SH-SY5Y (cell line): ENCODE results near the gene CAPS2.

ENCODE experiments used
- GATA2 ChIP-seq: IDR thresholded peaks from 2 replicates; pipeline ENCODE4 v1.6.1; 2011; ENCODE audit warnings: mild to moderate bottlenecking, low read depth, low read length
- GATA3 ChIP-seq: IDR thresholded peaks from 2 replicates; pipeline ENCODE4 v1.6.1; 2011; ENCODE audit warnings: low read depth, mild to moderate bottlenecking, low read length, moderate library complexity

The CAPS2 gene

GRCh38 chr12:75329918-75330826 lies at the start of gene CAPS2:
Gene CAPS2, minus strand, starts transcription at chr12:75330324. Its CDS starts 3,826 bp downstream, at chr12:75326498.
- TF ChIP-seq GATA2 (peak; percentile 16; the same call in 1 of the 2 replicates), GATA3 (no peak)

- TF ChIP-seq GATA3, result no peak
- no peak for TF ChIP-seq GATA2
Measured at GRCh38 chr12:75378354-75378753, 48.2 kb upstream of the CAPS2 start.

GRCh38 chr12:75374971-75375370 lies 44.8 kb upstream of the CAPS2 start:
- no peak for TF ChIP-seq GATA2
- no peak for TF ChIP-seq GATA3

- TF ChIP-seq GATA3, result no peak
- TF ChIP-seq GATA2, result no peak
Measured at GRCh38 chr12:75366629-75367028, 36.5 kb upstream of the CAPS2 start.

- no peak for TF ChIP-seq GATA3
- no peak for TF ChIP-seq GATA2
Measured at GRCh38 chr12:75364919-75365318, 34.8 kb upstream of the CAPS2 start.

GRCh38 chr12:75361408-75361807 lies 31.3 kb upstream of the CAPS2 start:
- no peak for TF ChIP-seq GATA3
- no peak for TF ChIP-seq GATA2

- TF ChIP-seq GATA2, result no peak
Measured at GRCh38 chr12:75360920-75361319, 30.8 kb upstream of the CAPS2 start.

- TF ChIP-seq GATA3 (no peak), GATA2 (no peak)
Measured at GRCh38 chr12:75354011-75354410, 23.9 kb upstream of the CAPS2 start.

- no peak for TF ChIP-seq GATA3
- no peak for TF ChIP-seq GATA2
Measured at GRCh38 chr12:75350413-75350812, 20.3 kb upstream of the CAPS2 start.

GRCh38 chr12:75349946-75350345 lies 19.8 kb upstream of the CAPS2 start:
- TF ChIP-seq GATA2, result no peak
- TF ChIP-seq GATA3, result no peak

GRCh38 chr12:75345531-75345930 lies 15.4 kb upstream of the CAPS2 start:
- TF ChIP-seq GATA2 (no peak), GATA3 (no peak)

- TF ChIP-seq GATA3 (no peak), GATA2 (no peak)
Measured at GRCh38 chr12:75341873-75342272, 11.7 kb upstream of the CAPS2 start.

GRCh38 chr12:75337905-75338304 lies 7.8 kb upstream of the CAPS2 start:
- TF ChIP-seq GATA2 (no peak), GATA3 (no peak)

- TF ChIP-seq GATA2 (peak; percentile 76), GATA3 (no peak)
Measured at GRCh38 chr12:75334384-75335030, 4.4 kb upstream of the CAPS2 start, which contains the start of gene GLIPR1L1. Gene GLIPR1L1, plus strand, starts transcription at chr12:75334670. Its CDS starts 59 bp downstream, at chr12:75334729.

GRCh38 chr12:75327642-75328041 lies 2.5 kb downstream of the CAPS2 start:
- no peak for TF ChIP-seq GATA3
- TF ChIP-seq GATA2, result no peak

GRCh38 chr12:75323663-75324062 lies 6.5 kb downstream of the CAPS2 start:
- no peak for TF ChIP-seq GATA2
- TF ChIP-seq GATA3, result no peak
